Measurements from ENCODE around the gene ADAM12.
"Not testable (repeated sequence)": the region's sequence is repeated elsewhere in the genome, so short reads cannot be mapped to it uniquely, and the experiment has no call there.

Gene ADAM12

DNA sequence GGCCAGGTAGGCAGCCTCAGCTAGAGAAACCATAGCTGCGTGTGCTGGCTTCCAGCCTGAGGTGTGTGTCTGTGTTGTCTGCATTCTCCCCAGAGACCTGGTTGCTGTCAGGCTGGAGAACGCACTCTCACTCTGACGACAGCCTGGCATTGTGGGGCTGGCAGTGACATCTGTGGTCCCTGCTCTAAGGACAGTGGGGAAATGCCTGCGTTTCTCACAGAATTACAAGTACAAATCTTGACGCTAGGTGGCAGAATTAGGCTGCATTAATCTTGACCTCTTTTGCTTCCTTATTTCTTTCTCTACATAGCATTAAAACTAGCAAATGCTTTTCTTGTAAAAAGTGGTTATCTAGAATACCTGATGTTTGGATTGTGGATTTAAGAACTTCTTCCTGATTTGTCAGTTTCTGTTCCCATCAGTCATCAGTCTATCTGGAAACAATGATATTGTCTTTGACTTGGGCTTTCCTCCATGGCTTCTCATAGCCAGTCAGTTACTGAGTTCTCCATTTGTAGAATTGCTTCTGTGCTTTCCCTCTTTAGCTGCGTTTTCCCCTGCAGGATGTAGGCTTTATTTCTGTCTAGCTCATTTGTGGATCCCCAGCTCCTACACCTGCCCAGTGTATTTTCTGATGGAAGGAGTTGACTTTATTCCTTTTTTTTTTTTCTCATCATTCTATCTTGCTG, 405.9 kb downstream of the ADAM12 start:
- Histone ChIP-seq H3K36me3 (ENCODE audit: control insufficient read depth in 2 of 2, insufficient read depth in 2 of 2, low read length in 2 of 2) (no peaks in the 10 kb centered on the region), H3K27me3 (ENCODE audit: control insufficient read depth in 1 of 2, insufficient read depth in 2 of 2, low read length in 2 of 2) (no peaks in the 10 kb centered on the region), H3K4me1 (ENCODE audit: control insufficient read depth, insufficient read depth, low read length) (no peaks in the 10 kb centered on the region), H3K27ac (ENCODE audit: low read length) (no peak overlapping the region), H3K9me3 (ENCODE audit: control insufficient read depth in 2 of 2, low read length in 2 of 2) (no peaks in the 10 kb centered on the region), H3K9ac (ENCODE audit: low read length in 2 of 2) (no peak overlapping the region), H3K4me3 (ENCODE audit: low read length in 2 of 2) (no peak overlapping the region)

DNA sequence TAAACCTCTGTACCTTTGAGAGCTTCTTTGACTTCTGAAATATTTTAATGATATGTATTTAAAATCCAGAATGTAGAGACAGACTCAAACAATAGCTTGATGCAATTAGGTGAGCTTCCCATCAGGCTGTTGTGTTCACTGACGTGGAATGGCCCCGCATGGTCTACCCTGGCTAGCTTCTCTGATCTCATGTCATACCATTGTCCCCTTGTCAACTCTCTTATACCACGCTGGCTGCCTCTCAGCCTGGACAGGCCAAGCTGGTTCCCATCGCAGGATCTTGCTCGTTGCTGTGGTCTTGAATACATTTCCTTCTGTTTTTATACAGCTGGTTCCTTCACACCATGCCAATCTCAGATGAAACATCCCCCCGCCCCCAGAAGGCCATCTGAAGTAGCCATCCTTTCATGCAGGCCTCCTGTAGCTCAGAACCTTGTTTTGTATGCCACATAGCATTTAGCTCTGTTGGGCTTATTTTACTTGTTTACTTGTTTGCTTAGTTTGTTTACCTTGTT, 407.7 kb downstream of the ADAM12 start:
- H3K27ac ChIP-seq (ENCODE audit: low read length), result no peak overlapping the region
- H3K9me3 ChIP-seq (ENCODE audit: control insufficient read depth in 2 of 2, low read length in 2 of 2), result no peaks in the 10 kb centered on the region
- H3K4me1 ChIP-seq (ENCODE audit: control insufficient read depth, insufficient read depth, low read length), result no peaks in the 10 kb centered on the region
- H3K36me3 ChIP-seq (ENCODE audit: control insufficient read depth in 2 of 2, insufficient read depth in 2 of 2, low read length in 2 of 2), result no peaks in the 10 kb centered on the region
- no peak overlapping the region for H3K9ac ChIP-seq (ENCODE audit: low read length in 2 of 2)
- H3K4me3 ChIP-seq (ENCODE audit: low read length in 2 of 2), result no peak overlapping the region
- no peaks in the 10 kb centered on the region for H3K27me3 ChIP-seq (ENCODE audit: control insufficient read depth in 1 of 2, insufficient read depth in 2 of 2, low read length in 2 of 2)

DNA sequence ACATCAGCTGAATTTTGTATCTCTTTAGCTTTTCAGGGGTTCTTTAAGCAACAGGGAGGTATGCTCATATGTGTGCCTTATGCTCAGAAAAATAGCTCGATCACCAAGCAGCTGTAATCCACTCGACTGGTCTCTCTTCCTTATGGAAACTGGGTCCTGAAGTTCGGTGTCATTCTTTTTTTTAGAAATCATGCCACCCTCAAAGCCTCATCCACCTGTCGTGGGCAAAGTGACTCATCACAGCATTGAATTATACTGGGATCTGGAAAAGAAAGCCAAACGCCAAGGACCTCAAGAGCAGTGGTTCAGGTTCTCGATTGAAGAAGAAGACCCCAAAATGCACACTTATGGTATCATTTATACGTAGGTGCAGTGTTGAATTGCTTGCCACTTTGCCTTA, 408.3 kb downstream of the ADAM12 start:
- Histone ChIP-seq H3K9ac (ENCODE audit: low read length in 2 of 2) (no peak overlapping the region), H3K4me1 (ENCODE audit: control insufficient read depth, insufficient read depth, low read length) (no peaks in the 10 kb centered on the region), H3K27me3 (ENCODE audit: control insufficient read depth in 1 of 2, insufficient read depth in 2 of 2, low read length in 2 of 2) (no peaks in the 10 kb centered on the region), H3K36me3 (ENCODE audit: control insufficient read depth in 2 of 2, insufficient read depth in 2 of 2, low read length in 2 of 2) (no peaks in the 10 kb centered on the region), H3K27ac (ENCODE audit: low read length) (no peak overlapping the region), H3K9me3 (ENCODE audit: control insufficient read depth in 2 of 2, low read length in 2 of 2) (no peaks in the 10 kb centered on the region), H3K4me3 (ENCODE audit: low read length in 2 of 2) (no peak overlapping the region)

DNA sequence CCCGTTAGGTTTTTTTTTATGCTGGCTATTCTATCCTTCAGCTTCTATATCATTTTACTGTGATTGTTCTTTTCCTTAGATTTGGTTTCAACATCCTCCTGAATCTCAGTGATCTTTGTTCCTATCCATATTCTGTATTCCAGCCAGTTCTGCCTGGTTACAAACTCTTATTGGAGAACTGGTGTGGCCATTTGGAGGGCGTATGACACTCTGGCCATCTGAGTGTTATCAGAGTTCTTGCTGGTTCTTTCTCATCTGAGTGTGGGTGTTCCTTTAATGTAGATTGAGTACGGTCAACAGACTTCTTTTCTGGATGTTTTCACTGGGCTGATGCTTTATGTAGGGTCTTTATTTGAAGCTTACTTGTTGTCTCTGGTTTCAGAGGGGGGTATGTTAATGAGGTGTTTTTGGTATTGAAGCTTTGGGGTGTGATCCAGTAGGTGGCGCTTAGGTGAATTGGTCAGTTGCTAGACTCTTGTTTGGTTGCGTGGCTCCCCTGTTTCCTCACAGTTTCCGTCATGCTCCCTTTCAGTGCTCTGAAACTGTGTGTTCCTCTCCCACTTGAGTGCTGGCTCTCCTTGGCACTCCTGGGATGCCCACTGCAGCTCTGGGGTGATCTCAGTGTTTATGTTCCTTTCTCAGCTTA, 411.2 kb downstream of the ADAM12 start:
- H3K27ac ChIP-seq (ENCODE audit: low read length), result no peak overlapping the region
- H3K4me3 ChIP-seq (ENCODE audit: low read length in 2 of 2), result no peak overlapping the region
- no peak overlapping the region for H3K9ac ChIP-seq (ENCODE audit: low read length in 2 of 2)
- H3K4me1 ChIP-seq (ENCODE audit: control insufficient read depth, insufficient read depth, low read length), result no peaks in the 10 kb centered on the region
- no peaks in the 10 kb centered on the region for H3K36me3 ChIP-seq (ENCODE audit: control insufficient read depth in 2 of 2, insufficient read depth in 2 of 2, low read length in 2 of 2)
- H3K27me3 ChIP-seq (ENCODE audit: control insufficient read depth in 1 of 2, insufficient read depth in 2 of 2, low read length in 2 of 2), result no peaks in the 10 kb centered on the region
- H3K9me3 ChIP-seq (ENCODE audit: control insufficient read depth in 2 of 2, low read length in 2 of 2), result no peaks in the 10 kb centered on the region

DNA sequence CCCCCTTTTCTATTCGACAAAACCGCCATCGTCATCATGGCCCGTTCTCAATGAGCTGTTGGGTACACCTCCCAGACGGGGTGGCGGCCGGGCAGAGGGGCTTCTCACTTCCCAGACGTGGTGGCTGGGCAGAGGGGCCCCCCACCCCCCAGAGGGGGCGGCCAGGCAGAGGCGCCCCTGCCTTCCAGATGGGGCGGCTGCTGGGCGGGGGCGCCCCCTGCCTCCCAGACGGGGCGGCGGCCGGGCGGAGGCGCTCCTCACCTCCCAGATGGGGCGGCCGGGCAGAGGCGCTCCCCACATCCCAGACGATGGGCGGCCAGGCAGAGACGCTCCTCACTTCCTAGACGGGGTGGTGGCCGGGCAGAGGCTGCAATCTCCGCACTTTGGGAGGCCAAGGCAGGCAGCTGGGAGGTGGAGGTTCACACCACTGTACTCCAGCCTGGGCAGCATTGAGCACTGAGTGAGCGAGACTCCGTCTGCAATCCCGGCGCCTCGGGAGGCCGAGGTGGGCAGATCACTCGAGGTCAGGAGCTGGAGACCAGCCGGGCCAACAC, 418.1 kb downstream of the ADAM12 start:
- not testable (repeated sequence) for H3K27me3 ChIP-seq (ENCODE audit: control insufficient read depth in 1 of 2, insufficient read depth in 2 of 2, low read length in 2 of 2); H3K9ac ChIP-seq (ENCODE audit: low read length in 2 of 2); H3K9me3 ChIP-seq (ENCODE audit: control insufficient read depth in 2 of 2, low read length in 2 of 2); H3K4me1 ChIP-seq (ENCODE audit: control insufficient read depth, insufficient read depth, low read length); H3K4me3 ChIP-seq (ENCODE audit: low read length in 2 of 2); H3K27ac ChIP-seq (ENCODE audit: low read length); H3K36me3 ChIP-seq (ENCODE audit: control insufficient read depth in 2 of 2, insufficient read depth in 2 of 2, low read length in 2 of 2)

DNA sequence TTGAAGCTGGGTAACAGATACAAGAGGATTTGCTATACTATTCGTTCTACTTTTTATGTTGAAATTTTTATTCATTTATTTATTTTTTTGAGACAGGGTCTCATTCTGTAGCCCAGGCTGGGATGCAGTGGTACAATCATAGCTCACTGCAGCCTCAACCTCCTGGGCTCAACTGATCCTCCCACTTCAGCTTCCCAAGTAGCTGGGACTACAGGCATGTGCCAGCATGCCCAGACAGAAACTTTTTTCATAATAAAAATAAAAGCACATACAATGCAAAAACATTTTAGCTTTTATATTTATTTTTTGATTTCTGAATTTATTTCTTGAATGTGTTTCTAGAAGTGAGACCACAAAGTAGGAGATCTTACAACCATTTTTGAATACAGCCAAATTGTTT, 420.7 kb downstream of the ADAM12 start:
- Histone ChIP-seq H3K4me3 (ENCODE audit: low read length in 2 of 2) (no peak overlapping the region), H3K36me3 (ENCODE audit: control insufficient read depth in 2 of 2, insufficient read depth in 2 of 2, low read length in 2 of 2) (no peaks in the 10 kb centered on the region), H3K27ac (ENCODE audit: low read length) (no peak overlapping the region), H3K4me1 (ENCODE audit: control insufficient read depth, insufficient read depth, low read length) (no peaks in the 10 kb centered on the region), H3K9me3 (ENCODE audit: control insufficient read depth in 2 of 2, low read length in 2 of 2) (no peaks in the 10 kb centered on the region), H3K9ac (ENCODE audit: low read length in 2 of 2) (no peak overlapping the region), H3K27me3 (ENCODE audit: control insufficient read depth in 1 of 2, insufficient read depth in 2 of 2, low read length in 2 of 2) (no peaks in the 10 kb centered on the region)

DNA sequence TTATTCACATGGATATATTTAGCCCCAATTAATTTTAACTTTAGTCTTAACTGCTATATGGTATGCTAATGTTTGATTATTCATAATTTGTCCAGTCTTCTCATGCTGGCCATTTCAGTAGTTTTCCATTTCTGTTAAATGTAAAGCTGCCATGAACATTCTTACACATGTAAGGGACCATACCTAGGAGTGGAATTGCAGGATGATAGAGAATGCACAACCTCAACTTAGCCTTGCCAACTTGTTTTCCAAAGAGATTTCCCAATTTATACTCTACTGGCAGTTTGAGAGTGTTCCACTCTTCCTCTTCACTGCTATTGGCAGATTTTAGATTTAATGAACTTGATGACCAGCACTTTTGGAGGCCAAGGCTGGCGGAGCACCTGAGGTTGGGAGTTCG, 423.7 kb downstream of the ADAM12 start:
- no peak overlapping the region for H3K9ac ChIP-seq (ENCODE audit: low read length in 2 of 2)
- H3K9me3 ChIP-seq (ENCODE audit: control insufficient read depth in 2 of 2, low read length in 2 of 2), result peaks cover 0 to 5% of the 10 kb centered on the region in 2 donors
- H3K27ac ChIP-seq (ENCODE audit: low read length), result no peak overlapping the region
- H3K4me3 ChIP-seq (ENCODE audit: low read length in 2 of 2), result no peak overlapping the region
- no peaks in the 10 kb centered on the region for H3K4me1 ChIP-seq (ENCODE audit: control insufficient read depth, insufficient read depth, low read length)
- no peaks in the 10 kb centered on the region for H3K27me3 ChIP-seq (ENCODE audit: control insufficient read depth in 1 of 2, insufficient read depth in 2 of 2, low read length in 2 of 2)
- H3K36me3 ChIP-seq (ENCODE audit: control insufficient read depth in 2 of 2, insufficient read depth in 2 of 2, low read length in 2 of 2), result no peaks in the 10 kb centered on the region

All from stomach smooth muscle (tissue), 2 donors.